GM19324 (cell line): Measurements from ENCODE around the gene CNPY3.
"Not testable (repeated sequence)": the region's sequence is repeated elsewhere in the genome, so short reads cannot be mapped to it uniquely, and the experiment has no call there.

Experiments used
- ATAC-seq: cut with Tn5 transposase; IDR thresholded peaks from one replicate; pipeline ENCODE4 v1.9.1; 2021; ENCODE audit warnings: mild to moderate bottlenecking, moderate library complexity; ENCODE audit not compliant: unreplicated experiment, low FRiP score

The CNPY3 gene

GRCh38 chr6:42914546-42914945, 14.7 kb upstream of the CNPY3 start:
- ATAC-seq = no peak

DNA sequence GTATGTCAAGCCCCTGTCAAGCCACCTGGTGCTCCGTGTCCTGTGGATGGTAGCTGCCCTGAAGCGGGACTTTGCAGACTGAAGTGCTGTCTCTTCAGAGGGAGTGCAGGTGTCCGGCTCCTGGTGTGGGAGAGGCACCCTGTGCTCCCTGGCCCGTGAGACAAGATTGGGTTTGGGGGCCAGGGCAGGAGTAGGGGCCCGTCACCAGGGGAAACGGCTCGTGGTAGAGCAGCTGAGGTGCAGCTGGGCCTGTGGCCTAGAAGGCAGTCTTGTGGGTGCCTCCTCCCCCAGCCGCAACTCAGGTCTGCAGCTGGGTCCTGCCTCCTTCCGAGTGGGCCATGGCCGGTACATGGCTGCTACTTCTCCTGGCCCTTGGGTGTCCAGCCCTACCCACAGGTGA, 13.5 kb upstream of the CNPY3 start, which contains the start of gene PTCRA:
Gene PTCRA, plus strand, starts transcription at position 322 of the 400 bp plus-strand sequence. Its CDS starts 17 bp downstream, at position 339.
- no peak for ATAC-seq

GRCh38 chr6:42916288-42916687, 13.0 kb upstream of the CNPY3 start:
- no peak for ATAC-seq

DNA sequence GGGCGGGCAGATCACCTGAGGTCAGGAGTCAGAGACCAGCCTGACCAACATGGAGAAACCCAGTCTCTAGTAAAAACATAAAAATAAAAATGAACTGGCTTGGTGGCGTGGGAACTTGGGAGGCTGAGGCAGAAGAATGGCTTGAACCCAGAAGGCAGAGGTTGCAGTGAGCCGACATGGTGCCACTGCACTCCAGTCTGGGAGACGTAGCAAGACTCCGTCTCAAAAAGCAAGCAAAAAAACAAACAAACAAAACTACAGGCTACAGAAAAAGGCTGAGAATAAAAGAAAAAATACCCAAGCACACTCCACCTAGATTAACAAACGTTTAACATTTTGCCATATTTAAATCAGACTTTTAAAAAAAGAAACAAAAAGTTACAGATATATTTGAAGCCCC, 7.5 kb upstream of the CNPY3 start:
- ATAC-seq = no peak

GRCh38 chr6:42923666-42924065, 5.6 kb upstream of the CNPY3 start:
- no peak for ATAC-seq

GRCh38 chr6:42925248-42925857, 3.9 kb upstream of the CNPY3 start:
- ATAC-seq = no peak

DNA sequence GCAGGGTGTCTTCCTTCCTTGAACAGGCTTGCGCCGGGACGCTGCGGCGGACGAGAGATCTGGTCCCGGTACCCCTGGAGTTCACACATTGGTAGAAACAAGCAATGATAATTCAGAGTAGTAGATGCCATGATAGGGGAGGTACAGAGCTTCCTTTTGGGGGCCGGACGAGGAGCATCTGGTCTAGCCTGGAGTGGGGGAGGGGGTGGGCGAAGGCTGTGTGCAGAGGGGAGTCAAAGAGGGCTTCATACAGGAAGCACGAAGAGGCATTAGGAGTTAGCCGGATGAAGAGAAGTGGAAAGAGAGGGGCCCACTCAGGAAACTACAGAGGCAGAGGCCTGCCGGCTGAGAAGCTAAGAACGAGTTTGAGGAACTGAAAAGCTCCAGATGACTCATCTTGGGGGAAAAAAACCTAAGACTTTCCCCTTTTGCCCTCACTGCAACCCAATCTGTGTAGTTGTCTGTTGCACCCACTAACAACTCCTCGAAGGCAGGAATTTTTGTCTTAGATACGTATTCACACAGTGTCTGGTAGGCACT, 611 bp downstream of the CNPY3 start:
- peak; percentile 48 for ATAC-seq

GRCh38 chr6:42932412-42932811, 3.1 kb downstream of the CNPY3 start:
- ATAC-seq = no peak

GRCh38 chr6:42933205-42933604, 3.9 kb downstream of the CNPY3 start:
- ATAC-seq = no peak

DNA sequence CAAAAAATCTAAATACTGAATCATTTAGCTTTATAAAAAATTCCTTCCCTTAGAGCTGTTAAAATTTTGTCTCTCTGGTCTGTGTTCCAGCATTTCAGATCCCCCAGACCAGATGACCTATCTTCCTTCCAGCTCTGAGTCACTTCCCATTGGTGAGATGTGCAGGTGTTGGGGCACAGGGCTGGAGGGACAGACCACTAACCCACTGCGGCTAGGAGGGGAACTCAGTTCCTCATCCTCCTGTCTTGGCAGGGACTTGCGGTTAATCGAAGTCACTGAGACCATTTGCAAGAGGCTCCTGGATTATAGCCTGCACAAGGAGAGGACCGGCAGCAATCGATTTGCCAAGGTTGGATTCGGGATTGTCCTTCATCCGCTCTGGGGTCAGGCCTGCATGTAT, 6.0 kb downstream of the CNPY3 start:
- no peak for ATAC-seq

GRCh38 chr6:42936398-42936797, 7.1 kb downstream of the CNPY3 start:
- no peak for ATAC-seq

DNA sequence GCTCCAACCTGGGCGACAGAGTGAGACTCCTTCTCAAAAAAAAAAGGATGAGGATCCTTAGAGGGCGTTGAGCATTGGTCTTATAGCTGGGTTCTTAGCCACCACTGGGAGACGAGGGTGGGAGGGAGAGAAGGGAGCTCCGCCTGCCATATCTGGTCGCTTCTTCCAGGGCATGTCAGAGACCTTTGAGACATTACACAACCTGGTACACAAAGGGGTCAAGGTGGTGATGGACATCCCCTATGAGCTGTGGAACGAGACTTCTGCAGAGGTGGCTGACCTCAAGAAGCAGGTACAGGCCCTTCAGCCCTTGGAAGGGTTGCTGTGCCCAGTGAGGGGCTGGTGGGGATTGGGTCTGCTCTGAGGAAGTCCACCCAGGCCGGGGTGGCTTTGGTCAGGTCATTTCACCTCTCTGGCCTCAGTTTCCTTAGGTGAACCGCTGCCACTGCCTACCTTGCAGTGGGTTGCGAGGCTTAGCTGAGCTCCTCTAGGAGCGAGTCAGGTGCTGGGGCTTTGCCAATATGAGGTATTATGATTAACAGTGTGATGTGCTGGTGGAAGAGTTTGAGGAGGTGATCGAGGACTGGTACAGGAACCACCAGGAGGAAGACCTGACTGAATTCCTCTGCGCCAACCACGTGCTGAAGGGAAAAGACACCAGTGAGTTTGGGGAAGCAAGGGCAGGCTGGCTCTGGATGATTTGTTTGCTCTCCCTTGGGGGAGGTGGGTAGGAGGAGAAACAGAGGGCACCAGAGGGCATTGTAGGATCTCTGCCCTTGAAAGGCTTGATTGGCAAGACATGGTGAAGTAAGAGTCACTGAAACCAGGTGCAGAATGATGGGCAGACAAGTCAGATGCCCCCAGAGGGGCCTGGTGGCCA, 8.5 kb downstream of the CNPY3 start:
- no peak for ATAC-seq

DNA sequence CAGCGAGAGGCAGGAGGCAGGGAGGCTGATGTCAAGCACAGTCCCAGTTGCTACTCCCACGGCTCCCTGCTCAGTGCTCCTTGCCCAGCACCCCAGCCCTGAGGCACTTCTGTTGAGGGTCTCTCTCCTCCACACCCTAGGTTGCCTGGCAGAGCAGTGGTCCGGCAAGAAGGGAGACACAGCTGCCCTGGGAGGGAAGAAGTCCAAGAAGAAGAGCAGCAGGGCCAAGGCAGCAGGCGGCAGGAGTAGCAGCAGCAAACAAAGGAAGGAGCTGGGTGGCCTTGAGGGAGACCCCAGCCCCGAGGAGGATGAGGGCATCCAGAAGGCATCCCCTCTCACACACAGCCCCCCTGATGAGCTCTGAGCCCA, 9.1 kb downstream of the CNPY3 start:
- no peak for ATAC-seq

DNA sequence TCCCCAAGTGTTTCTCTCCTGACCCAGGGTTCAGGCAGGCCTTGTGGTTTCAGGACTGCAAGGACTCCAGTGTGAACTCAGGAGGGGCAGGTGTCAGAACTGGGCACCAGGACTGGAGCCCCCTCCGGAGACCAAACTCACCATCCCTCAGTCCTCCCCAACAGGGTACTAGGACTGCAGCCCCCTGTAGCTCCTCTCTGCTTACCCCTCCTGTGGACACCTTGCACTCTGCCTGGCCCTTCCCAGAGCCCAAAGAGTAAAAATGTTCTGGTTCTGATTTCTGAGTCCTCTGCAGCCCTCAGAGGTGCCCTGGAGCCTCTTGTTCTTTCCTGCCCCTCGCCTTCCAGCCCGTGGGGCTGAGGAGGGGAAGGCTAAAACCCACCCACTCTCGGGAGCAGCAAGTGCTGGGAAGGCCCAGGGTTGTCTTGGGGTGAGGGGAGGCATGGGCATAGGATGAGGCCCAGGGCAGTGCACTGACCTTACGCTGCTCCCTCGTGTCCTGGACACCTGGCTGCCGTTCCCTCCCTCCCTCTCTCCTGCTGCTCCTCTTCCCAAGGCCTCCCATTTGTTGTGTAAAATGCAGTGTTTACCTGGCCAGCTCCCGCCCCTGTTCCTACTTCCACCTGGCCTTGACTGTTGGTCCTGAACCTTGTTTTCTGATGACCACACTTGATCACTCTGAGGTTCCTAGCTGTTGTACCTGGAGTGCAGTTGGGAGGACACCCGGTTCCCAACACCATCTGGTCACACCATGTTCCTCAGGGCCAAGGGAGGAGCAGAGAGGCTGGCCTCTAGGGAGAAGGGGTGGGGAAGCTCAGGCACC, 9.9 kb downstream of the CNPY3 start:
- no peak for ATAC-seq

DNA sequence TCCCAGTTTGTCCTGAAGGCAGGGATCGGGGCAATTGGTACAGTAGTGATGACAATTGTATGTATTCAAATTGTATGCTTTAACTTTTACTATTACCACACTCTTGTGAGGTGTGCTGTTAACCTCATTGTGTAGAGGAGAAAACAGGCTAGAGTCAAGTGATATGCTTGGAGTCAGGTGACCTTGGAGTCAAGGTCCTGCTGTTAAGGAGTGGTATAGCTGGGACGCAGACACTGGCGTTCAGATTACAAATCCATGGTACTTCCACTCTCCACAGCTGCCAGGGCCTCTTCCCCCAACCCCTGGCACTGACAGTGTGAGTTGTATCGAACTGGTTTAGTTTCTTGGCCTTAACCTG, 10.5 kb downstream of the CNPY3 start:
- no peak for ATAC-seq

DNA sequence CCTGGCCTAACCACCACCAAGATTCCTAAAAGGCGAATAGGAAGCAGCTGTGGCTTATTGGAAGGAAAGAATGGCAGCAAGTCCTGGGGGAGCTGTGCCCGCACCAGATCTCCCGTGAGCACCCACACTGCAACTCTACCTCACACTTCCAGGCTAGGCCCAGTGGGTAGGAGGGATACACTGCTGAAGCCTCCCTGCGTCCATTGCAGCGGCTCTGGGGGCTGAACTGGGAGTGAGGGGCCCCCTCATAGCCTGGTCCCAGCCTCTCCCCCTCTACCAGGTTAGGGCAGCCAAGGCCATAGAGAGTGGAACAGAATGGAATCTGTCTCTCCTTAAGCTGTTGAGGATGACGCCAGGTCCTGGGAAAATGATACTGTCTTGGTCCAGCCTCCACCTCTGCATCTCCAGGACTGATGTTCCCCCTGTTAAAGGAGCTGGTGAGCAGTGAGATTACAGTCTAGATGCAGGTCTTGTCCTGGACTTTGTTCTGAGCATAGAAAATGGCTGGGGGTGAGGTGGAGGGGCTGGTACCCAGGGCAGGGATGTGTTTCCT, 11.3 kb downstream of the CNPY3 start:
- ATAC-seq = no peak

DNA sequence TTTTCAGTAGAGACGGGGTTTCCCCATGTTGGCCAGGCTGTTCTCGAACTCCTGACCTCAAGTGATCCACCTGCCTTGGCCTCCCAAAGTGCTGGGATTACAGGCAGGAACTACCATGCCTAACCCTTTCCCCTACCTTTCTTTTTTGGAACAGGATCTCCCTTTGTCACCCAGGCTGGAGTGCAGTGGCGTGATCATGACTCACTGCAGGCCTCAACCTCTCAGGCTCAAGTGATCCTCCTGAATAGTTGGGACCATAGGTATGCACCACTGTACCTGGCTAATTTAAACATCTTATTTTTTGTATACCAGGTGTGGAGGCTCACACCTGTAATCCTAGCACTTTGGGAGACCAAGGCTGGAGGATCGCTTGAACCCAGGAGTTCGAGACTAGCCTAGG, 12.1 kb downstream of the CNPY3 start:
- not testable (repeated sequence) for ATAC-seq

DNA sequence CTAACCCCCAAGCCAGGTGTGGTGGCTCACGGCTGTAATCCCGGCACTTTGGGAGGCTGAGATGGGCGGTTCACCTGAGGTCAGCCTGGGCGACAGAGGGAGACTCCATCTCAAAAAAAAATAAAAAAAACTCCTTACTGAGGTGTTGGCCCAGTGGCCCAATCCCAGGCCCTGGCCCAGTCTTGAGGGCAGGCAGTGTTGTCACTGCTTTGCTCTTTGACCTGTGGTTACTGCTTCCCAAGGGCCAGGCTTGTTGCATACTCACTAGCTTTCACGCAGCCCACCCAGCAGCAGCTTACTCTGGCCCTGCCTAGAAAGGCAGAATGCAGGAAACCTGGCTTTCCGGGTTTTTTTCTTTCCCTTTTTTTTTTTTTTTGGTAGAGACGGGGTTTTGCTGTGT, 13.2 kb downstream of the CNPY3 start:
- ATAC-seq = no peak

DNA sequence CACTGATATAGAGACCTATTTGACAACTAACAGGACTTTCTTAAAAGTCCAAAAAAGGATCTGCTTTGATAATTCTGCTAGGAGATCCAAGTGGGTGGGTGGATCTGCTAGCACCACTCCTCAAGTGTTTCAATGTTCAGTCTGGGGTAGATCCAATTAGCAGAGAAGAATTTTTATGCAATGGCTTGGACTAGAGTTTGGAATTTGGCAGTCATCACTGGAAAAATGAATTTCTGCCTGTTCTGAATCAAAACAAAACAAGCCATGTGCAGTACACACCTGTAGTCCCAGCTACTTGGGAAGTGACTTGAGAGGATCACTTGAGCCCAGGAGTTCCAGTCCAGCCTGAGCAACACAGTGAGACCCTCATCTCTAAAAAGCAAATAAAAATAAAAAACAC, 18.7 kb downstream of the CNPY3 start:
- ATAC-seq = no peak

DNA sequence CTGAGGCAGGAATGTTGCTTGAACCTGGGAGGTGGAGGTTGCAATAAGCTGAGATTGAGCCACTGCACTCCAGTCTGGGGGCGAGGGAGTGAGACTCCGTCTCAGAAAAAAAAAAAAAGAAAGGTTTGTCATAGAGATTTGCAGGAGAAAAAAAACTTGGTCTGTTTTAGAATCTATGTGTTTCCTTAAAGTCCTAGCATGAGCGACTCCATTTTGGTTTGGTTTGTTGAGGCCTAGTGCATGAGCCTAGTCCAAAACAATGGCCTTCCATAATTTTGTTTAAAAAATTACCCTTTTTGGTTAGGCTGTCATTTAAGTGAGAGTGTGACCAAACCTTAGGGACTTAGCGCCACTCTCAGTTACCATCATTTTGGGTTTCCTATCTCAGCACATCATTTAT, 23.1 kb downstream of the CNPY3 start:
- no peak for ATAC-seq

GRCh38 chr6:42954405-42954804, 25.1 kb downstream of the CNPY3 start:
- ATAC-seq = not testable (repeated sequence)
